Neural cell (in vitro differentiated cells): ENCODE data around the gene CACNA2D2.

Experiments
- EP300 ChIP-seq: fragments of 450-650 bp; conservative IDR thresholded peaks from 2 replicates; pipeline ENCODE4 v1.6.1; 2014; ENCODE audit warnings: antibody characterized with exemption, mild to moderate bottlenecking, moderate library complexity; ENCODE audit not compliant: poor library complexity, severe bottlenecking
- EZH2 ChIP-seq: fragments of 200-600, 300-800 bp; shearing (Covaris generic), sonication (generic); IDR thresholded peaks from 2 replicates; pipeline ENCODE4 v1.6.1; 2014; ENCODE audit warnings: antibody characterized with exemption, low read length, borderline replicate concordance, mild to moderate bottlenecking; ENCODE audit not compliant: insufficient read depth, poor library complexity, severe bottlenecking
- SMC3 ChIP-seq: fragments of 450-650 bp; conservative IDR thresholded peaks from 2 replicates; pipeline ENCODE4 v1.6.1; 2014; ENCODE audit warnings: antibody characterized with exemption, mild to moderate bottlenecking, moderate library complexity; ENCODE audit not compliant: poor library complexity
- TF ChIP-seq, protein P1 (sequence below): fragments of 450-650 bp; IDR thresholded peaks from 2 replicates; pipeline ENCODE4 v1.5.1; 2014; ENCODE audit warnings: antibody characterized with exemption, mild to moderate bottlenecking, moderate library complexity; ENCODE audit not compliant: poor library complexity, severe bottlenecking

DNA sequence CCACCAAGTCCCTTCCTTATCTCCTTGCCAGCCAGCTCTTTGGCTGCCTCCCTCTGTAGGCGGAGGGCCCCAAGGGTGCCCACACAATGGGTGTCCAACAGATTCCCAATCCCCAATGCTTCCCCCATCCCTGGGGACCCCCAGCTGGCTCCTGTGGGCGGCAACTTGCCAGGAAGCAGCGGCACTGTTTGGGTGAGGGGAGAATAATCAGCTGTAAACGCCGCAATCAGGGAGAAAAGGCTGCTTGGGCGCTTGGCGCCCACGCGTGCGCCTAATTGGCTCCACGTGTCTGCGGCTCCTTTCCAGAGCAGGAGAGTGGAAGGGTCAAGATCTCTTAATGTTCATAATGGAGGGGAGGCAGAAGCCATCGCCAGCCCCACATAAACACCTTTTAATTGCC is 76.2 kb downstream of the CACNA2D2 start:
- TF ChIP-seq EP300 = no peak
- TF ChIP-seq, protein P1, sequence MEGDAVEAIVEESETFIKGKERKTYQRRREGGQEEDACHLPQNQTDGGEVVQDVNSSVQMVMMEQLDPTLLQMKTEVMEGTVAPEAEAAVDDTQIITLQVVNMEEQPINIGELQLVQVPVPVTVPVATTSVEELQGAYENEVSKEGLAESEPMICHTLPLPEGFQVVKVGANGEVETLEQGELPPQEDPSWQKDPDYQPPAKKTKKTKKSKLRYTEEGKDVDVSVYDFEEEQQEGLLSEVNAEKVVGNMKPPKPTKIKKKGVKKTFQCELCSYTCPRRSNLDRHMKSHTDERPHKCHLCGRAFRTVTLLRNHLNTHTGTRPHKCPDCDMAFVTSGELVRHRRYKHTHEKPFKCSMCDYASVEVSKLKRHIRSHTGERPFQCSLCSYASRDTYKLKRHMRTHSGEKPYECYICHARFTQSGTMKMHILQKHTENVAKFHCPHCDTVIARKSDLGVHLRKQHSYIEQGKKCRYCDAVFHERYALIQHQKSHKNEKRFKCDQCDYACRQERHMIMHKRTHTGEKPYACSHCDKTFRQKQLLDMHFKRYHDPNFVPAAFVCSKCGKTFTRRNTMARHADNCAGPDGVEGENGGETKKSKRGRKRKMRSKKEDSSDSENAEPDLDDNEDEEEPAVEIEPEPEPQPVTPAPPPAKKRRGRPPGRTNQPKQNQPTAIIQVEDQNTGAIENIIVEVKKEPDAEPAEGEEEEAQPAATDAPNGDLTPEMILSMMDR = no peak
- no peak for TF ChIP-seq EZH2
- TF ChIP-seq SMC3 = no peak
